ENCODE results near the gene NINL.
"Not testable (repeated sequence)": the region's sequence is repeated elsewhere in the genome, so short reads cannot be mapped to it uniquely, and the experiment has no call there.

GRCh38 chr20:25583607-25584006 is 1.7 kb downstream of the NINL start:
- TF ChIP-seq, protein P1, sequence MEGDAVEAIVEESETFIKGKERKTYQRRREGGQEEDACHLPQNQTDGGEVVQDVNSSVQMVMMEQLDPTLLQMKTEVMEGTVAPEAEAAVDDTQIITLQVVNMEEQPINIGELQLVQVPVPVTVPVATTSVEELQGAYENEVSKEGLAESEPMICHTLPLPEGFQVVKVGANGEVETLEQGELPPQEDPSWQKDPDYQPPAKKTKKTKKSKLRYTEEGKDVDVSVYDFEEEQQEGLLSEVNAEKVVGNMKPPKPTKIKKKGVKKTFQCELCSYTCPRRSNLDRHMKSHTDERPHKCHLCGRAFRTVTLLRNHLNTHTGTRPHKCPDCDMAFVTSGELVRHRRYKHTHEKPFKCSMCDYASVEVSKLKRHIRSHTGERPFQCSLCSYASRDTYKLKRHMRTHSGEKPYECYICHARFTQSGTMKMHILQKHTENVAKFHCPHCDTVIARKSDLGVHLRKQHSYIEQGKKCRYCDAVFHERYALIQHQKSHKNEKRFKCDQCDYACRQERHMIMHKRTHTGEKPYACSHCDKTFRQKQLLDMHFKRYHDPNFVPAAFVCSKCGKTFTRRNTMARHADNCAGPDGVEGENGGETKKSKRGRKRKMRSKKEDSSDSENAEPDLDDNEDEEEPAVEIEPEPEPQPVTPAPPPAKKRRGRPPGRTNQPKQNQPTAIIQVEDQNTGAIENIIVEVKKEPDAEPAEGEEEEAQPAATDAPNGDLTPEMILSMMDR (conservative IDR thresholded peaks at IDR 0.05; ENCODE audit: low read depth, low read length), result not testable (repeated sequence)
- TF ChIP-seq, protein P2, sequence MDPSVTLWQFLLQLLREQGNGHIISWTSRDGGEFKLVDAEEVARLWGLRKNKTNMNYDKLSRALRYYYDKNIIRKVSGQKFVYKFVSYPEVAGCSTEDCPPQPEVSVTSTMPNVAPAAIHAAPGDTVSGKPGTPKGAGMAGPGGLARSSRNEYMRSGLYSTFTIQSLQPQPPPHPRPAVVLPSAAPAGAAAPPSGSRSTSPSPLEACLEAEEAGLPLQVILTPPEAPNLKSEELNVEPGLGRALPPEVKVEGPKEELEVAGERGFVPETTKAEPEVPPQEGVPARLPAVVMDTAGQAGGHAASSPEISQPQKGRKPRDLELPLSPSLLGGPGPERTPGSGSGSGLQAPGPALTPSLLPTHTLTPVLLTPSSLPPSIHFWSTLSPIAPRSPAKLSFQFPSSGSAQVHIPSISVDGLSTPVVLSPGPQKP (IDR thresholded peaks at IDR 0.05; ENCODE audit: borderline replicate concordance, low read depth, low read length), result not testable (repeated sequence)
- TF ChIP-seq BHLHE40 (IDR thresholded peaks at IDR 0.05; ENCODE audit: low read depth, low read length); POLR2A (IDR thresholded peaks at IDR 0.05; ENCODE audit: low read depth, low read length); RAD21 (IDR thresholded peaks at IDR 0.05; ENCODE audit: low read length); CEBPB (IDR thresholded peaks at IDR 0.05; ENCODE audit: low read depth, low read length); RCOR1 (IDR thresholded peaks at IDR 0.05; ENCODE audit: insufficient replicate concordance, low read length); RFX5 (IDR thresholded peaks at IDR 0.05; ENCODE audit: low read depth, low read length); CHD1 (IDR thresholded peaks at IDR 0.05; ENCODE audit: low read depth, low read length); NFE2L2 (IDR thresholded peaks at IDR 0.05; ENCODE audit: low read depth, low read length); USF2 (IDR thresholded peaks at IDR 0.05; ENCODE audit: low read depth, low read length); MXI1 (IDR thresholded peaks at IDR 0.05; ENCODE audit: borderline replicate concordance, low read depth, low read length); MAFK (IDR thresholded peaks at IDR 0.05; ENCODE audit: low read depth, low read length): not testable (repeated sequence)
